Osteocyte (in vitro differentiated cells): ENCODE measurements around the gene STRA6. TPM values are rescaled to one million over a fixed set of nuclear protein-coding genes. Genes with fewer than 3 reads are reported as not detected.

ENCODE experiments used
- DNase-seq: peaks from one replicate; pipeline ENCODE4 v3.0.0; 2021; ENCODE audit warnings: mixed read lengths; ENCODE audit not compliant: unreplicated experiment; ENCODE audit errors: extremely low spot score
- H3K27ac Mint-ChIP-seq: one replicate; pipeline ENCODE4 v1.8.0; 2021; ENCODE audit warnings: mild to moderate bottlenecking, mixed read lengths; ENCODE audit not compliant: unreplicated experiment
- H3K27me3 Mint-ChIP-seq: one replicate; pipeline ENCODE4 v1.8.0; 2021; ENCODE audit warnings: mixed read lengths; ENCODE audit not compliant: unreplicated experiment
- H3K36me3 Mint-ChIP-seq: one replicate; pipeline ENCODE4 v1.8.0; 2021; ENCODE audit warnings: mixed read lengths; ENCODE audit not compliant: unreplicated experiment
- H3K4me1 Mint-ChIP-seq: one replicate; pipeline ENCODE4 v1.8.0; 2021; ENCODE audit warnings: mixed read lengths; ENCODE audit not compliant: unreplicated experiment
- H3K4me3 Mint-ChIP-seq: one replicate; pipeline ENCODE4 v1.8.0; 2021; ENCODE audit warnings: mild to moderate bottlenecking, moderate library complexity, mixed read lengths; ENCODE audit not compliant: unreplicated experiment
- H3K9me3 Mint-ChIP-seq: one replicate; pipeline ENCODE4 v1.8.0; 2021; ENCODE audit warnings: mixed read lengths; ENCODE audit not compliant: unreplicated experiment
- total RNA-seq: library from RNA; stranded (reverse); gene quantifications from 2 replicates; pipeline ENCODE4 v1.2.1, GENCODE V29; 2021
- TF ChIP-seq, protein P1 (sequence below): fragments of 200-600 bp; sonication (generic); IDR thresholded peaks from 2 replicates; pipeline ENCODE4 v1.5.0; 2021; ENCODE audit warnings: antibody characterized with exemption, mild to moderate bottlenecking, moderate library complexity

Gene STRA6
- total RNA-seq, 1 donor from 2014 or later: 25.8 TPM

DNA sequence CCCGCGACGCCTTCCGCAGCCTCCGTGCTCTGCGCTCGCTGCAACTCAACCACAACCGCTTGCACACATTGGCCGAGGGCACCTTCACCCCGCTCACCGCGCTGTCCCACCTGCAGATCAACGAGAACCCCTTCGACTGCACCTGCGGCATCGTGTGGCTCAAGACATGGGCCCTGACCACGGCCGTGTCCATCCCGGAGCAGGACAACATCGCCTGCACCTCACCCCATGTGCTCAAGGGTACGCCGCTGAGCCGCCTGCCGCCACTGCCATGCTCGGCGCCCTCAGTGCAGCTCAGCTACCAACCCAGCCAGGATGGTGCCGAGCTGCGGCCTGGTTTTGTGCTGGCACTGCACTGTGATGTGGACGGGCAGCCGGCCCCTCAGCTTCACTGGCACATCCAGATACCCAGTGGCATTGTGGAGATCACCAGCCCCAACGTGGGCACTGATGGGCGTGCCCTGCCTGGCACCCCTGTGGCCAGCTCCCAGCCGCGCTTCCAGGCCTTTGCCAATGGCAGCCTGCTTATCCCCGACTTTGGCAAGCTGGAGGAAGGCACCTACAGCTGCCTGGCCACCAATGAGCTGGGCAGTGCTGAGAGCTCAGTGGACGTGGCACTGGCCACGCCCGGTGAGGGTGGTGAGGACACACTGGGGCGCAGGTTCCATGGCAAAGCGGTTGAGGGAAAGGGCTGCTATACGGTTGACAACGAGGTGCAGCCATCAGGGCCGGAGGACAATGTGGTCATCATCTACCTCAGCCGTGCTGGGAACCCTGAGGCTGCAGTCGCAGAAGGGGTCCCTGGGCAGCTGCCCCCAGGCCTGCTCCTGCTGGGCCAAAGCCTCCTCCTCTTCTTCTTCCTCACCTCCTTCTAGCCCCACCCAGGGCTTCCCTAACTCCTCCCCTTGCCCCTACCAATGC, 27.1 kb downstream of the STRA6 start:
- TF ChIP-seq, protein P1, sequence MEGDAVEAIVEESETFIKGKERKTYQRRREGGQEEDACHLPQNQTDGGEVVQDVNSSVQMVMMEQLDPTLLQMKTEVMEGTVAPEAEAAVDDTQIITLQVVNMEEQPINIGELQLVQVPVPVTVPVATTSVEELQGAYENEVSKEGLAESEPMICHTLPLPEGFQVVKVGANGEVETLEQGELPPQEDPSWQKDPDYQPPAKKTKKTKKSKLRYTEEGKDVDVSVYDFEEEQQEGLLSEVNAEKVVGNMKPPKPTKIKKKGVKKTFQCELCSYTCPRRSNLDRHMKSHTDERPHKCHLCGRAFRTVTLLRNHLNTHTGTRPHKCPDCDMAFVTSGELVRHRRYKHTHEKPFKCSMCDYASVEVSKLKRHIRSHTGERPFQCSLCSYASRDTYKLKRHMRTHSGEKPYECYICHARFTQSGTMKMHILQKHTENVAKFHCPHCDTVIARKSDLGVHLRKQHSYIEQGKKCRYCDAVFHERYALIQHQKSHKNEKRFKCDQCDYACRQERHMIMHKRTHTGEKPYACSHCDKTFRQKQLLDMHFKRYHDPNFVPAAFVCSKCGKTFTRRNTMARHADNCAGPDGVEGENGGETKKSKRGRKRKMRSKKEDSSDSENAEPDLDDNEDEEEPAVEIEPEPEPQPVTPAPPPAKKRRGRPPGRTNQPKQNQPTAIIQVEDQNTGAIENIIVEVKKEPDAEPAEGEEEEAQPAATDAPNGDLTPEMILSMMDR: no peak
- Mint-ChIP-seq H3K9me3 (no peaks in the 10 kb centered on the region), H3K36me3 (peaks cover 7% of the 10 kb centered on the region), H3K27me3 (no peaks in the 10 kb centered on the region), H3K27ac (peak overlapping the region; percentile 95), H3K4me3 (peak overlapping the region; percentile 60), H3K4me1 (peaks cover 91% of the 10 kb centered on the region)
- DNase-seq: no peak

DNA sequence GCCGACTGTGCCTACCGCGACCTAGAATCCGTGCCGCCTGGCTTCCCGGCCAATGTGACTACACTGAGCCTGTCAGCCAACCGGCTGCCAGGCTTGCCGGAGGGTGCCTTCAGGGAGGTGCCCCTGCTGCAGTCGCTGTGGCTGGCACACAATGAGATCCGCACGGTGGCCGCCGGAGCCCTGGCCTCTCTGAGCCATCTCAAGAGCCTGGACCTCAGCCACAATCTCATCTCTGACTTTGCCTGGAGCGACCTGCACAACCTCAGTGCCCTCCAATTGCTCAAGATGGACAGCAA, 27.7 kb downstream of the STRA6 start:
- H3K27ac Mint-ChIP-seq: peak overlapping the region; percentile 85
- H3K4me3 Mint-ChIP-seq: peak overlapping the region; percentile 50
- H3K27me3 Mint-ChIP-seq: no peaks in the 10 kb centered on the region
- H3K4me1 Mint-ChIP-seq: peaks cover 91% of the 10 kb centered on the region
- TF ChIP-seq, protein P1: no peak
- H3K9me3 Mint-ChIP-seq: no peaks in the 10 kb centered on the region
- peaks cover 7% of the 10 kb centered on the region for H3K36me3 Mint-ChIP-seq
- DNase-seq: no peak

DNA sequence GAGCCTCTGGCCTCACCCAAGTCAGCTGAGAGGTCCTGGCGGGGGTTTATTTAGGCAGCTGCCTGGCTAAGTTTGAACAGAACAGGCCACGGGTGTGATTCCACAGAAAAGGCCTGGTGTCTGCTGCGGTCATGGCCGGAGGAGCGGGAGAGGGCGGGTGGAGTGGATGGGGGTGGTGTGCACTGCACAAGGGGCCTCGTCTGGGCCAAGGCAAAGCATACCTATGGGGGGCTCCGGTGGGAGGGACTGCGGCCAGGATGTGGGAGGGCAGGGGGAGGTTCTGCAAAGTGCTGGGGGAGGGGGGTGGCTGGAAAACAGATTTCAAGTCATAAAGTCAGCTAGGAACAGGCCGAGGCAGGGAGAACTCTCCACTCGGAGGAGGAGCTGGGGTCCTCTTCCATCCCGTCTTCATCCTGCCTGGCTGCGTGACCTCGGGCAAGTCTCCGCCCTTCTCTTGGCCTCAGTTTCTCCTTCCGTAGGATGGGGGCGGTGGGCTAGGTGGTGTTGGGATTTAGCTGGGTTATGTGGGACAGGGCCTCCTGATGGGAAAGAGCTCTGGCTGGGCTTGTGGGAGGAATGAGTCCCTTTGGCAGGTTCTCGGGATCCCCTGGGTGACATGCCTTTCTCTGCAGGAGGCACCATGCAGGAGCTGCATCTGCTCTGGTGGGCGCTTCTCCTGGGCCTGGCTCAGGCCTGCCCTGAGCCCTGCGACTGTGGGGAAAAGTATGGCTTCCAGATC, 28.2 kb downstream of the STRA6 start:
- H3K27ac Mint-ChIP-seq: peak overlapping the region; percentile 85
- H3K4me3 Mint-ChIP-seq: peak overlapping the region; percentile 50
- TF ChIP-seq, protein P1: no peak
- H3K27me3 Mint-ChIP-seq: no peaks in the 10 kb centered on the region
- H3K4me1 Mint-ChIP-seq: peaks cover 87% of the 10 kb centered on the region
- peaks cover 7% of the 10 kb centered on the region for H3K36me3 Mint-ChIP-seq
- DNase-seq: no peak
- H3K9me3 Mint-ChIP-seq: no peaks in the 10 kb centered on the region

DNA sequence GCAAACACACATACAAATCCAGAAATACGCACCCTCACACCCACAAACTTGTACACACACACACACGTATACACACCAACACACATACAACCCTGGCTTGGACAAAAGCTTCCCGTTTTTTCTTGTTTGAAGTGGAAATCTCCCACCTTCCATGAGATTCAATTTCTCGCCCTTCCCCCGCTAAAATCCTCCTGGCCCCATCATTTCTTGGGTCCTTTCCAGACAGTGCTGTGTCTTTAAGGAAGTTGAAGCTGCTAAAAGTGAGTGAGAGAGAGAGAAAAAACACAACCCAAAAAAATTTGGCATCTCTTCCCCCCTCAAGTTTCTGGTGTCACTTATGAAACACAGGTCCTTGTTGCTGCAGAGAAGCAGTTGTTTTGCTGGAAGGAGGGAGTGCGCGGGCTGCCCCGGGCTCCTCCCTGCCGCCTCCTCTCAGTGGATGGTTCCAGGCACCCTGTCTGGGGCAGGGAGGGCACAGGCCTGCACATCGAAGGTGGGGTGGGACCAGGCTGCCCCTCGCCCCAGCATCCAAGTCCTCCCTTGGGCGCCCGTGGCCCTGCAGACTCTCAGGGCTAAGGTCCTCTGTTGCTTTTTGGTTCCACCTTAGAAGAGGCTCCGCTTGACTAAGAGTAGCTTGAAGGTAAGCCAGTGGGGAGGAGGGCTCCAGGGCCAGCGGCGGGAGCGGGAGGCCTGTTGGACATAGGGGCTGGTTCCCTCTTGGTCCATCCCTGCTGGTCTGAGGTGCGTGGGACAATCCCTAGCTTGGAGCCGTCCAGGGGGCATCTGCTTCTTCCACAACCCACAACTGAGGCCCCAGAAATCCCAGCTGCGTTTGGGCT, 29.0 kb downstream of the STRA6 start, which contains the start of gene ISLR:
TSS of gene ISLR (plus strand) at position 331 of the 839 bp plus-strand sequence. CDS start 1,149 bp downstream, outside the sequence.
- peak within 1 kb of the TSS; percentile 50 for H3K4me3 Mint-ChIP-seq
- H3K9me3 Mint-ChIP-seq: no peaks in the 10 kb centered on the region
- no peaks in the 10 kb centered on the region for H3K27me3 Mint-ChIP-seq
- peak; percentile 59 for DNase-seq
- H3K36me3 Mint-ChIP-seq: peaks cover 7% of the 10 kb centered on the region
- peaks cover 87% of the 10 kb centered on the region for H3K4me1 Mint-ChIP-seq
- H3K27ac Mint-ChIP-seq: peak within 1 kb of the TSS; percentile 85
- TF ChIP-seq, protein P1: no peak
